ENCODE data around the gene HGF.

HGF gene

GRCh38 chr7:81719865-81720264 is 50.0 kb downstream of the HGF start:
- no peak for DNase-seq (ENCODE audit: low read depth in 2 of 2)

DNA sequence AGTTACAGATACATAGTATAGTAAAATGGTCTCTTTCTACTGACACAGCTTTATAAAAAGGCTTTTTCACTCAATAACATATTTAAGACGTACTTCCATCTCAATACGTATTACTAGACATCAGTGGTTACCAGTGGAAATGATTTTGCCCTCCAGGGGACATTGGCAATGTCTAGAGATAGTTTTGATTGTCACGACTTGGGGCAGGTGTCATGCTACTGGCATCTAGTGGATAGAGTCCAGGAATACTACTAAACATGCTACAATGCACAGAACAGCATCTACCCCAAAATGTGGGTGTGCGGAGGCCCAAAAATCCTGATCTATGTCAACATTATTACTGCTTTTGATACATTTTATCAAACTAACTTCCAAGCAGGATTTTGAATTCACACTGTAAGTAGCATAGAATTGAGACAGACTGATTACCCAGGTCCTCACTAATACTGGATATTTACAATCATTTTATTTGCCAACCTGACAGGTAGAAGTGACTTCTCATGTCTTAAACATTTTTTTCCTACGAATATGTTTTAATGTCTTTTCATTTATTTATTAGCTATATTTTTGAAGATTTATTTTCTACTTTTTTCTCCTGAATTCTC is 53.8 kb downstream of the HGF start:
- DNase-seq (ENCODE audit: low read depth in 2 of 2): no peak

GRCh38 chr7:81714306-81714705 is 55.5 kb downstream of the HGF start:
- DNase-seq (ENCODE audit: low read depth in 2 of 2): no peak

GRCh38 chr7:81710751-81711150 is 59.1 kb downstream of the HGF start:
- no peak for DNase-seq (ENCODE audit: low read depth in 2 of 2)

DNA sequence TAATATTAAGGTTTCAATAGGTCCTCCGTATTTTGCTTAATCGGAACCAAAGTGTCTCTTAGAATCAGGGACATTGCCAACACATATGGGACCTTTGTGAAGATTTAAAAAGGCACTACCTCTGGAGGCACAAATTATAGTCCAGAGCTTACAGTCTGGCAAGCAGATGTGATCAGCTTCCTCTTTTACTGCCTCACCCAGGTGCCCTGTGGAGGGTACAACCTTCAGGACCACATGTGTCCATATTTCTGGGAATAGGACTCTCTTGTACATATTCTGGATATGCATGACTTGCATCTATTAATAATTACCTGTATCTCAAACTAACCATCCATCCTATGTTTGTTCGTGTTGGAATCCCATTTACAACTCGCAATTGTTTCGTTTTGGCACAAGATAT is 60.0 kb downstream of the HGF start:
- DNase-seq (ENCODE audit: low read depth in 2 of 2): no peak

DNA sequence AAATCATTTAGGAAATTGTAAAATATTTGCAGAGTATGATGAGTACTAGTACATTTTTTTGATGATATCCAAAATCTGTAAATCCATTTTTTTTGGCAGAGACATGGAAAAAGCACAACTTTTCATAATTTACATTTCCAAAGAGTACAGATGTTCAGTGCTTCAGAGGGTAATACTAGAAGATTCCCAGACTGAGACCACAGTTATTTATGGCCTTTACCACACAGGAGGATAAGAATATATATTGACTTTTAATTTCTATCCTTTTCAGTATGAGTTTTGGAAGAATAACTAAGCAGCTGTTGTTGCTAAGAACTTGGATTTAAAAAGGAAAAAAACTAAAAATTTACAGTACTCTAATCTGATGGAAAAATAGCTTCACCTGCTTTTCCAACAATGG is 61.9 kb downstream of the HGF start:
- no peak for DNase-seq (ENCODE audit: low read depth in 2 of 2)

DNA sequence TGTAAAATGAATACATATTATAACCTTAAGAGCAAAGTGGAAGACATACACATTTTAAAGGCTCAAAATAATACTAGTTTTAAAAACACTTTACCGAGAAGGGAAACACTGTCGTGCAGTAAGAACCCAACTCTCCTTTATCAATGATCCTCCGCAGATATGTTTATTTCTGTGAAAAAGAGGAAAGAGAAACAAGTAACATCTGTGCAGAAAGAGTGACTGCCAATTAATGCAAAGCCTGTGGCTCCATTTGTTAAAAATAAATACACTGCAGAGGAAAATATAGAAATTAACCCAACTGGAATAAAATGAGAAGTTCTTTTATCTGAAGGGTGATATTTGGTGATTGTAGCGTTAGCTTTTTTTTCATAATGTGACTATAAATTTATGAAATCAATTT is 62.7 kb downstream of the HGF start:
- DNase-seq (ENCODE audit: low read depth in 2 of 2): no peak

- DNase-seq (ENCODE audit: low read depth in 2 of 2): no peak
Observed at GRCh38 chr7:81705206-81705605, 64.6 kb downstream of the HGF start.

DNA sequence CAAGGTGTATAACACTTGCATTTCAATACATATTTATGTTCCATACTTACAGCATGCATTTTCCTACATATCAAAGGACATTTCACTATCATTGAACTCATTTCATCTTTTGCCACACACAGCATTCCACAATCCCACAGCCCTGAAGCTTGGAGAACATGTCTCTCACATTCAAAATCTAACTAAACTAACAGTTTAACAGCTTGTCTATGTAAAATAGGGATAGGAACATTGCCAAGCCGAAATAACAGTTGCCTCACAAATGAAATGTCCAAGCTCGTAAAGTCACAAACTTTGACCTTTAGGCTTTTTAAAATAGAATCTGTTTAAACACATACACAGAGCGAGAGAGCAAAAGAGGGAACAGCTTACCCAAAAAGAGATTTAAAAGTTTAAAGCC is 65.3 kb downstream of the HGF start:
- DNase-seq (ENCODE audit: low read depth in 2 of 2): no peak

DNA sequence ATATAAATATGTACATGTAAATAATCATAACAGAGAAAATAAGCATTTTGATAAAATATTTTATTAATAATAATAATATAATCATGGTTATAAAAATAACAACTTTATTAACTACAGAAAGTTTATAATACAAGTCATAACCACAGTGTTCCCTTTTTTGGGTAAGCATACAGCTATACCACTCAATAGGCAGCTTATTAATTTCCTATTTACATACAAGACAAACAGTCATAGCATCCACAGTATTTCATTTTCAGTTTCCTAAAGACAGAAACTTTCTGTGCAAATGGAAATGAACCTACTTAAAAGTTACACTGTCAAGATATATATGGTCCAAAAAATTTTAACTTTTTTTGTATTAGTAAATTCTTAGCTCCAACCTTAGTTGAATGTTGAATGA is 70.9 kb downstream of the HGF start:
- no peak for DNase-seq (ENCODE audit: low read depth in 2 of 2)

GRCh38 chr7:81694711-81695110 is 75.1 kb downstream of the HGF start:
- no peak for DNase-seq (ENCODE audit: low read depth in 2 of 2)

DNA sequence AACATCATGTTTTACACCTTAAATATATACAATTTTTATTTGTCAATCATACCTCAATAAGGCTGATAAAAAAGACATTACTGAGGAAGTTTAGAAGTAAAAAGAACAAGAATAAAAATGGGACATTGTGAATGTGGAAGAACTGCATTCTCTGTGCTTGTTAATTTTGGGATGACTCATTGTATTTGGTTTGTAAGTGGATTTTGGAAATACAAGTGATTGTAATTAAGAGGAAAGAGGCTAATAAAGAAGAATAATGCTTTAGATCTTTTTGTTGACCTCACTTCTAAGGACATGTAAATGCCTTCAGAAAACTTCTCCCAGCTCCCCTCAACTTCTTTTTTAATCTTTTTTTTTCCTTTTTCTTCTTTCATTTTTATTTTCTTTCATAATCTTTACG is 76.0 kb downstream of the HGF start:
- DNase-seq (ENCODE audit: low read depth in 2 of 2): no peak

DNA sequence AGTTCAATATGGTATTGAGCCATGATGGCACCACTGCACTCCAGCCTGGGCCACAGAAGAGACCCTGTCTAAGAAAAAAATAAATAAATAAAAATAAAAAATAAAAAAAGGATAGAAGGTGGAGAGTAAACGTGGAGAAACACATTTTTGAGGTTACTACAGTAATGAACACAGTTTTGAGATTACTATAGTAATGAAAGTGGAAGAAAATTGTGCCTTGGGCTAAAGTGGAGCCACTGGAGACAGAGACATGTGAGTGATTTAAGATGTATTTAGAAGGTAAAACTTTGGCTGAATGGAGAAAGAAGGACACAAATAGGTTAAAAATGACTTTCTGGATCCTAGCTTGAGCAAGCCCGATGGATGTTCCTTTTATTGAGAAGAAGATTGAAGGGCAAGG is 76.8 kb downstream of the HGF start:
- DNase-seq (ENCODE audit: low read depth in 2 of 2): no peak

GRCh38 chr7:81692146-81692905 is 77.5 kb downstream of the HGF start:
- DNase-seq (ENCODE audit: low read depth in 2 of 2): no peak

GRCh38 chr7:81691199-81691821 is 78.5 kb downstream of the HGF start:
- no peak for DNase-seq (ENCODE audit: low read depth in 2 of 2)

DNA sequence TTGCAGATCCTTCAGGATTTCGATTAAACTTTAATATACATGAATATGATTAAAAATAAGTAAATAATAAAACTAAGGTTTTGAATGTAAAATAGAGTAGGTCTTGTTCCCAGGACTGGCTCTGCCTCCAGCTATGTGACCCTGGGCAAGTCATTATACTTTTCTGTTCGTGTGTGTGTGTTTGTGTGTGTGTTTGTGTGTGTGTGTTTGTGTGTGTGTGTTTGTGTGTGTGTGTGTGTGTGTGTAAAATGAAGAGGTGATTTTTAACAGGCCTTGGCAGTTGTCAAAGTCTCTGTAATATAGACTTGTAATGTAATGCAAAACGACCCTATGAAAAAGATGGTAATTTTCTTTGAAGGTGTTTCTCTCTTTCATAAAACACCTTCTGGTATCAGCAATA is 79.2 kb downstream of the HGF start:
- no peak for DNase-seq (ENCODE audit: low read depth in 2 of 2)

- no peak for DNase-seq (ENCODE audit: low read depth in 2 of 2)
Observed at GRCh38 chr7:81690251-81690650, 79.6 kb downstream of the HGF start.

- DNase-seq (ENCODE audit: low read depth in 2 of 2): no peak
Observed at GRCh38 chr7:81688622-81689411, 81.0 kb downstream of the HGF start.

GRCh38 chr7:81687062-81687461 is 82.8 kb downstream of the HGF start:
- no peak for DNase-seq (ENCODE audit: low read depth in 2 of 2)

GRCh38 chr7:81685270-81685868 is 84.5 kb downstream of the HGF start:
- DNase-seq (ENCODE audit: low read depth in 2 of 2): no peak

GRCh38 chr7:81684514-81685269 is 85.2 kb downstream of the HGF start:
- DNase-seq (ENCODE audit: low read depth in 2 of 2): no peak

Data from stimulated activated CD8-positive, alpha-beta memory T cell treated with anti-CD3 and anti-CD28 coated beads, Interleukin-2, amount 100 ng/mL, for 1 hour (primary cell).